BJ (cell line): ENCODE data around the gene BSPRY. TPM values are rescaled to one million over a fixed set of nuclear protein-coding genes. Genes with fewer than 3 reads are reported as not detected.

Experiments used
- CTCF ChIA-PET: fragments of 350-600 bp; formaldehyde crosslinking; extraction: SDS; loops from one replicate; lab custom pipeline; 2021; ENCODE audit warnings: antibody characterized with exemption, inconsistent platforms; lab: Yijun Ruan, JAX
- POLR2A ChIA-PET: fragments of 300-600 bp; sonication (Branson Sonifier 250); formaldehyde crosslinking; extraction: SDS; loops from one replicate; lab custom pipeline; 2021; ENCODE audit warnings: antibody characterized with exemption; lab: Charles Lee
- DNase-seq: peaks from one replicate; pipeline ENCODE4 v3.0.0-alpha.2; 2011; ENCODE audit warnings: low read depth
- H3K27me3 ChIP-seq: 2 replicates; pipeline ENCODE4 v1.6.0; 2011; ENCODE audit warnings: low read length; ENCODE audit not compliant: control insufficient read depth, insufficient read depth
- H3K36me3 ChIP-seq: 2 replicates; pipeline ENCODE4 v1.5.1; 2011; ENCODE audit warnings: low read length; ENCODE audit not compliant: control insufficient read depth, insufficient read depth
- H3K4me3 ChIP-seq: 2 replicates; pipeline ENCODE4 v1.5.1; 2011; ENCODE audit warnings: low read depth, mild to moderate bottlenecking, control low read depth, low read length
- polyA plus RNA-seq: library from polyadenylated mRNA; depleted of rRNA; stranded (reverse); fragments of >200 nt; gene quantifications from 2 replicates; pipeline ENCODE4 v1.2.3, GENCODE V29; 2011
- TF ChIP-seq, protein P1 (sequence below): IDR thresholded peaks from 2 replicates; pipeline ENCODE4 v1.5.1; 2011; ENCODE audit warnings: low read depth, mild to moderate bottlenecking, control low read depth, inconsistent platforms, low read length, moderate library complexity; ENCODE audit not compliant: insufficient read depth

Gene BSPRY
- polyA plus RNA-seq, 1 experiment, result not detected

DNA sequence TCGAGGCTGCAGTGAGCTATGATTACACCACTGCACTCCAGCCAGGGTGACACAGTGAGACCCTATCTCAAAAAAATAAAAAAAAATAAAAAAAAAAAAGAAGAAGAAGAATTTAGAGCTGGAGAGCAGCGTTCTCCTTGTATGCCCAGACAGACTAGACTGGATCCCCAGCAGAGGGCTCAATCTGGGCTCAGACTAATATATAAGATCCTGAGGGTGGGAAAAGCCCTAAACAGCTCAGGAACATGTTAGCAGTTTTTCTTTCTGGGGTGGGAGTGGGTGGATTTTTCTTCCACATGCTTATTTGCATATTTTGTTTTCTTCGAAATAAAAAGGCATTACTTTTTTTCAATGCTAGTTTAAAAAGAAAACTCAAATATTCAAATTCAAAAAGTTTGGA lies 904 bp upstream of the BSPRY start:
- ChIA-PET CTCF (interaction anchor here (1.2 to 4.4 kb wide), 3 partner anchors 8 to 53 kb away, joined by 5 to 16 read pairs (median 7); partner anchors contain the start of genes ALAD and WDR31), POLR2A (no interaction called here)
- Histone ChIP-seq H3K27me3 (peaks cover 33% of the 10 kb centered on the region), H3K36me3 (no peaks in the 10 kb centered on the region), H3K4me3 (no peak overlapping the region)
- no peak for DNase-seq
- TF ChIP-seq, protein P1, sequence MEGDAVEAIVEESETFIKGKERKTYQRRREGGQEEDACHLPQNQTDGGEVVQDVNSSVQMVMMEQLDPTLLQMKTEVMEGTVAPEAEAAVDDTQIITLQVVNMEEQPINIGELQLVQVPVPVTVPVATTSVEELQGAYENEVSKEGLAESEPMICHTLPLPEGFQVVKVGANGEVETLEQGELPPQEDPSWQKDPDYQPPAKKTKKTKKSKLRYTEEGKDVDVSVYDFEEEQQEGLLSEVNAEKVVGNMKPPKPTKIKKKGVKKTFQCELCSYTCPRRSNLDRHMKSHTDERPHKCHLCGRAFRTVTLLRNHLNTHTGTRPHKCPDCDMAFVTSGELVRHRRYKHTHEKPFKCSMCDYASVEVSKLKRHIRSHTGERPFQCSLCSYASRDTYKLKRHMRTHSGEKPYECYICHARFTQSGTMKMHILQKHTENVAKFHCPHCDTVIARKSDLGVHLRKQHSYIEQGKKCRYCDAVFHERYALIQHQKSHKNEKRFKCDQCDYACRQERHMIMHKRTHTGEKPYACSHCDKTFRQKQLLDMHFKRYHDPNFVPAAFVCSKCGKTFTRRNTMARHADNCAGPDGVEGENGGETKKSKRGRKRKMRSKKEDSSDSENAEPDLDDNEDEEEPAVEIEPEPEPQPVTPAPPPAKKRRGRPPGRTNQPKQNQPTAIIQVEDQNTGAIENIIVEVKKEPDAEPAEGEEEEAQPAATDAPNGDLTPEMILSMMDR, result 0 out of 2 replicates have a peak, but pooled peaks have one; percentile 9

- H3K36me3 ChIP-seq, result no peaks in the 10 kb centered on the region
- DNase-seq, result no peak
- ChIA-PET POLR2A (no interaction called here), CTCF (interaction anchor here (0.7 to 4.4 kb wide), 3 partner anchors 9 to 52 kb away, joined by 3 to 16 read pairs (median 7); partner anchors contain the start of genes ALAD and WDR31)
- peaks cover 35% of the 10 kb centered on the region for H3K27me3 ChIP-seq
- TF ChIP-seq, protein P1, result no peak
- H3K4me3 ChIP-seq, result no peak overlapping the region
These were observed 286 bp upstream of the BSPRY start for GRCh38 chr9:113349066-113349444.

GRCh38 chr9:113350107-113350661 lies 843 bp downstream of the BSPRY start:
- DNase-seq, result no peak
- CTCF ChIA-PET, result interaction anchor here (0.8 to 4.4 kb wide), 5 partner anchors 10 to 51 kb away, joined by 3 to 16 read pairs (median 4); partner anchors contain the start of genes ALAD and WDR31
- no peaks in the 10 kb centered on the region for H3K36me3 ChIP-seq
- H3K4me3 ChIP-seq, result no peak overlapping the region
- POLR2A ChIA-PET, result no interaction called here
- peaks cover 37% of the 10 kb centered on the region for H3K27me3 ChIP-seq
- TF ChIP-seq, protein P1, result no peak

DNA sequence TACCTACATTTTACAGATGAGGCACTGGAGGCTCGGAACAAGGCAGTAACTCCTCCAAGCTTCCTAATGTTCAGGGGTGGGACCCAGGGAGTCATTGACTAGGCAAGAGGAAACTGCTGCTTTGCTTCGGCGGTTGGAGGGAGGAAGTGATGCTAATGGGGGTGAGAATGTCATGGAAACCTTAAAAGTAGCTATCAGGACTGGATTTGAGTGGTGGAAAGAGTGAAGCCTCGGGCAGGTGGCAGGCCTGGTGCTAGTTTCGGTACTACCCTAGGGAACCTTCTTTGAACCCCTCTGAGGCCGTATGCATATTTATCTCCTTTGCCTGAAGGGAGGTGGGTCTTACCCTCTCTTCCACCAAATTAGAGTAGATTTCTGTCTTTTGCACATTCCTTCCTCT lies 1.6 kb downstream of the BSPRY start:
- CTCF ChIA-PET, result interaction anchor here (0.8 to 4.4 kb wide), 4 partner anchors 10 to 50 kb away, joined by 3 to 16 read pairs (median 4); partner anchors contain the start of gene ALAD
- POLR2A ChIA-PET, result no interaction called here
- no peaks in the 10 kb centered on the region for H3K36me3 ChIP-seq

DNA sequence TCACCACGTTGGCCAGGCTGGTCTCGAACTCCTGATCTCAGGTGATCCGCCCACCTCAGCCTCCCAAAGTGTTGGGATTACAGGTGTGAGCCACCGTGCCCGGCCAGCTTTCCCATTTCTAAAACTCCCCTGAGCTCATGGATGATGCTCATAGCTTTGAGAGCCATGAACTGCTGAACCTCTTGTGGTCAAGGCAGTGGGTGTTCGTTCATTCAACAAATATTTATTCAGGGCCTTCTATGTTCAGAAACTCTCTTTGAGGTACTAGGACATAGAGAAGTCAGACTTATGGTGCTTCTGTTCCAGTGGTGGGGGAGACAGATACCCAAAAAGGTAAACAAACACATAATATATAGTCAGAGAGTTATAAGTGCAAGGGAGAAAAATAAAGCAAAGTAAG lies 2.7 kb downstream of the BSPRY start:
- ChIA-PET CTCF (no interaction called here), POLR2A (no interaction called here)
- Histone ChIP-seq H3K4me3 (no peak overlapping the region), H3K27me3 (peaks cover 41% of the 10 kb centered on the region), H3K36me3 (no peaks in the 10 kb centered on the region)
- TF ChIP-seq, protein P1, result no peak
- no peak for DNase-seq

More for the DNA sequence above, 1.6 kb downstream of the BSPRY start:
- peaks cover 37% of the 10 kb centered on the region for H3K27me3 ChIP-seq
- no peak for DNase-seq
- TF ChIP-seq, protein P1, result no peak
- H3K4me3 ChIP-seq, result no peak overlapping the region
